Type B pancreatic cell (in vitro differentiated cells): ENCODE measurements around the gene CPLX1. TPM values are rescaled to one million over a fixed set of nuclear protein-coding genes. Genes with fewer than 3 reads are reported as not detected.
A peak's percentile ranks its signal among the peaks of the same experiment; 100 is the strongest.

Source experiments
- DNase-seq: peaks from one replicate; pipeline ENCODE4 v3.0.0; 2021; ENCODE audit warnings: mixed read lengths; ENCODE audit not compliant: unreplicated experiment; ENCODE audit errors: extremely low spot score
- H3K27ac Mint-ChIP-seq: 2 replicates; pipeline ENCODE4 v1.8.0; 2021; ENCODE audit warnings: mild to moderate bottlenecking, mixed read lengths
- H3K27me3 Mint-ChIP-seq: 2 replicates; pipeline ENCODE4 v1.8.0; 2021; ENCODE audit warnings: mixed read lengths
- H3K36me3 Mint-ChIP-seq: 2 replicates; pipeline ENCODE4 v1.8.0; 2021; ENCODE audit warnings: mixed read lengths
- H3K4me1 Mint-ChIP-seq: one replicate; pipeline ENCODE4 v1.8.0; 2021; ENCODE audit warnings: mixed read lengths; ENCODE audit not compliant: unreplicated experiment
- H3K4me3 Mint-ChIP-seq: 2 replicates; pipeline ENCODE4 v1.8.0; 2021; ENCODE audit warnings: mild to moderate bottlenecking, mixed read lengths
- H3K9me3 Mint-ChIP-seq: 2 replicates; pipeline ENCODE4 v1.8.0; 2021; ENCODE audit warnings: mixed read lengths
- CTCF ChIP-seq: fragments of 200-600 bp; sonication (generic); conservative IDR thresholded peaks from 2 replicates; pipeline ENCODE4 v1.5.0; 2021; ENCODE audit warnings: antibody characterized with exemption, mild to moderate bottlenecking
- total RNA-seq: library from RNA; stranded (reverse); gene quantifications from 2 replicates; pipeline ENCODE4 v1.2.1, GENCODE V29; 2021; ENCODE audit warnings: low replicate concordance

CPLX1 gene
- total RNA-seq, 1 donor from 2014 or later = 5.6 TPM

GRCh38 chr4:766559-767283, 59.2 kb downstream of the CPLX1 start:
- H3K27ac Mint-ChIP-seq = peak overlapping the region; percentile 87
- peaks cover 9% of the 10 kb centered on the region for H3K4me1 Mint-ChIP-seq
- no peak for DNase-seq
- H3K36me3 Mint-ChIP-seq = peaks cover 57% of the 10 kb centered on the region
- H3K4me3 Mint-ChIP-seq = no peak overlapping the region
- H3K9me3 Mint-ChIP-seq = no peaks in the 10 kb centered on the region
- no peak for TF ChIP-seq CTCF
- H3K27me3 Mint-ChIP-seq = no peaks in the 10 kb centered on the region

GRCh38 chr4:766152-766515, 59.8 kb downstream of the CPLX1 start:
- Mint-ChIP-seq H3K9me3 (no peaks in the 10 kb centered on the region), H3K27ac (peak overlapping the region; percentile 70)
- DNase-seq = no peak

GRCh38 chr4:764405-765169, 61.3 kb downstream of the CPLX1 start:
- TF ChIP-seq CTCF = no peak
- Mint-ChIP-seq H3K27ac (peak overlapping the region; percentile 56), H3K36me3 (peaks cover 66% of the 10 kb centered on the region), H3K4me1 (peaks cover 9% of the 10 kb centered on the region), H3K4me3 (no peak overlapping the region), H3K27me3 (no peaks in the 10 kb centered on the region), H3K9me3 (no peaks in the 10 kb centered on the region)
- DNase-seq = no peak

More at GRCh38 chr4:766152-766515, 59.8 kb downstream of the CPLX1 start:
- H3K36me3 Mint-ChIP-seq = peaks cover 62% of the 10 kb centered on the region
- peaks cover 9% of the 10 kb centered on the region for H3K4me1 Mint-ChIP-seq
- H3K4me3 Mint-ChIP-seq = peak overlapping the region; percentile 56
- no peaks in the 10 kb centered on the region for H3K27me3 Mint-ChIP-seq
- no peak for TF ChIP-seq CTCF

GRCh38 chr4:763922-764321, 62.0 kb downstream of the CPLX1 start:
- Mint-ChIP-seq H3K4me1 (peaks cover 9% of the 10 kb centered on the region), H3K27me3 (no peaks in the 10 kb centered on the region), H3K9me3 (no peaks in the 10 kb centered on the region), H3K27ac (no peak overlapping the region), H3K4me3 (peak overlapping the region; percentile 14), H3K36me3 (peaks cover 61% of the 10 kb centered on the region)
- TF ChIP-seq CTCF = no peak
- no peak for DNase-seq

- Mint-ChIP-seq H3K4me3 (peak overlapping the region; percentile 24), H3K27ac (peak overlapping the region; percentile 40), H3K27me3 (no peaks in the 10 kb centered on the region), H3K4me1 (peaks cover 9% of the 10 kb centered on the region), H3K9me3 (no peaks in the 10 kb centered on the region), H3K36me3 (peaks cover 61% of the 10 kb centered on the region)
- no peak for TF ChIP-seq CTCF
- no peak for DNase-seq
Measured at GRCh38 chr4:763191-763810, 62.6 kb downstream of the CPLX1 start.
